DMS153 treated with DMSO at 0.1 percent for 48 hours (cell line): Measurements from ENCODE around the gene BARX1.
"Not testable (repeated sequence)": the region's sequence is repeated elsewhere in the genome, so short reads cannot be mapped to it uniquely, and the experiment has no call there.

ENCODE experiments used
- DNase-seq: peaks from one replicate; lab custom pipeline; 2025; ENCODE audit not compliant: unreplicated experiment; lab: John Stamatoyannopoulos, UW

BARX1 gene

DNA sequence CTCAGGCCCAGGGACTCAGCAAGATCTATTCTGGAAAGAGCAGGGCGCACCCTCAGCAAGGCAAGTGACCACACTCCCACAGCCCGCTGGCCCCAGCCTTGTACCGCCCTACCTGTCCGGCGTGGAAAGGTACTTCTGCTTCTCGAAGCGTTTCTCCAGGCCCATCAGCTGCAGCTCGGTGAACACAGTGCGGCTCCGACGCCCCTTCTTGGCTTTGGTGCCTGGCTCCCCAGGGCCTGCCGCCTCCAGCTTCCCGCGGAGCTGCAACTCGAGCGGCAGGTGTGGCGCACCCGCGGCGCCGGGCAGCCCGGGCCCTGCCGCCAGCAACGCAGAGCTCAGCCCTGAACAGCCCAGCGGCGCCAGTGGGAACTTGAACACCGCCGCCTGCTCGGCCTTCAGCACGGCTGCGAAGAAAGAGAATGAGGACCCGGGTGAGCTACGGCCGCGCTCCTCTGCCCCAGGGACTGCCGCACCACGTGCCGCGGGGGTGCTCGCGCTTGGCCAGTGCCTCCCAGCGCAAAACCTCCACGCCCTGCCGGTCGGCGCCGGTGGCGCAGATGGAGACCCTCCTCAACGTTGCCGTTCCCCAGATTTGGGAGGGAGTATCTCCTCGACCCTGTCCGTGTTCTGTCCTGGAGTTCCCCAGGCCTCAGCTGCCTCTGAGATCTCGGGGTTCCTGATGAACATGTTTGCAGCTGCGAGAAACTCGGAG lies 2.2 kb downstream of the BARX1 start:
- DNase-seq: no peak

DNA sequence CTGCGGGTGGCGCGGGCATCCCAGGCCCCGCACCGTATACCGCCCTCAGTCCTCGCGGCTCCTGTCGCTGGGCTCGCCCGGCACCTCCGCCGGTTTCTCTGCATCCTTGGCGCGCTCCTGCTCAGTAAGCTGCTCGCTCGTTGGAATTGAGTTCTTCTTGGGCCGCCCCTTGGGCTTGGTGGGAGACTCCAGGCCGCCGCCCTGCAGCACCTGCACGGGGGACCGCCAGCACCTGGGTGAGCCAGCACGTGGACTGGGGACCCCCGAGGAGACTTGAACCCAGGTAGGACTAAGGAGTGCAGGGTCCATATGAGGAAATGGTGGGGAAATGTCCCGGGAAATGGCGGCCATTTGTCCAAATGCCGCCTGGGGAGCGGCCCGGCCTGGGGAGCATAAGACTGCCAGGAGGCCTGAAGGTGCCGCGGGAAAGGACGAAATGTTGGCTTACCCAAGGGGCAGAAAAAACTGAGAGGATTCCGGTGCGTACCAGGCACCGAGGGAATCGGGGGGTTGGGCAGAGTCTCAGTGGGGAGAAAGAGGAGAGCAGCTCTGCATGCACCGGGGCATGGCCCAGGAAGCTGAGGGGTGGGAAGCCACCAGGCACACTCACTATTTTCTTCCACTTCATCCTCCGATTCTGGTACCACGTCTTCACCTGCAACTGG lies 2.9 kb downstream of the BARX1 start:
- no peak for DNase-seq

DNA sequence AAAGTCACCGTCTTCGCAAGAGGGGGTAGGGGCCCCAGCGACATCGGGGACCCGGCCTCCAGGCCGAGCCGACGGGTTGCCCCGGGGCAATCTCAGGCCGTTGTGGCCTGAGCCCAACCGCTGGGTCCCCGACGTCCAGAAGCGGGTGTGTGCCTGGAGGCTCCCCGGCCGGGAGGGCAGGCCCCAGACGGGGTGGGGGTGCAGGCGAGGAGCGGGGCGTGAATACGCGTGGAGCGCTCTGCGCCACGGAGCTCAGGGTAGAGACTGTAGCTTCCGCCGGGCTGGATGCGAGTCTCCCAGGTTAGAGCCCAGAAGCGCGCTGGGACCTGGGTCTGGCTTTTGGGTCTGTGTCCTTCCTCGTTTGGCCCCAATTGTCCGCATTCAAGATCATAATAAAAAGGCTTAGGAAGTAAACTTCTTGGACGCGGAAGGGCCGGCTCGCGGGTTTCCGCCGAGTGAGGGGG lies 3.5 kb downstream of the BARX1 start:
- DNase-seq: no peak

DNA sequence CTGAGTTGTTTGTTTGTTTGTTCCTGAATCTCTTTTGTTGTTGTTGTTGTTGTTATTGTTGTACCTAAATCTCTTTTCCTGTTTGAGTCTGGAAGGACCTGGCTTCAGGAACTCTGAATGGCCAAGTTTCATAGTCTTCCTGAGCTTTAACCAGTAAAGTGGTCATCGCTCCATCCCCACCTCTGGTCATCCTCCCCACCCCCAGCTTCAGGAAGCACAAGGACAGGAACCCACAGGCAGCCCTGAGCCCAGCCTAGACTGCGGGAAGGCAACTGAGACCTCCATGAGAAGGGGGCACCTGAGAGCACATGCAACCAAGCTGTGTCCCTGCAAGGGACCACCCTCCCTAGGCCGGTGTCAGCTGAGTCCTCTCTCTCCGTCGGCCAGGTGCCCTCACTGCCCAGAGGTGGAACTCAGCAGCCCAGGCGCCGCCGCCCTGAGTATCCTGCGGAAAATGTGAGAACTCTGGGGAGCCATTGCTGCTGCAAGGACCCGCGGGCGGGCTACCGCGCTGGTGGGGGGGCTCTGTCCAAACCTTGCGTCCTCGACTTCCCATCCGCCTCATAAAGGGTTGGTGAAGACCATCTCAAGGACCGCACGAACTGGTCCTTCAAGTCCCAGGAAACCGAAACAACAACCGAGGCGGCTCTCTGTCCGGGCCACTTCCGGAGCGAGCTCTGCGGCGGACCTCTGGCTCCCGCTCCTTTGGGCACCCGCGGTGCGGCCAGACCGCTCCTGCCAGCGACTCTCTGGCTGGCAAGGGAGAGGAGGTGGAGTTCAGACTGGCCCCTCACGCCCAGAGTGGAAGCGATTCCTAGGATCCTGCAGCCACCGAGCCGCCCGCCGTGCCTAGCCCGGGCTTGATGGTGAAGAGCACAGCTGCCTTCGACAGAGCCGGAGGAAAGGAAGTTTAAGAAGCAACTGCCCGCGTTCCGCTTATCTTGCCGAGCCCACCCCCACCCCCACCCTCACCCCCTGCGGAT lies 4.2 kb downstream of the BARX1 start:
- DNase-seq: no peak

DNA sequence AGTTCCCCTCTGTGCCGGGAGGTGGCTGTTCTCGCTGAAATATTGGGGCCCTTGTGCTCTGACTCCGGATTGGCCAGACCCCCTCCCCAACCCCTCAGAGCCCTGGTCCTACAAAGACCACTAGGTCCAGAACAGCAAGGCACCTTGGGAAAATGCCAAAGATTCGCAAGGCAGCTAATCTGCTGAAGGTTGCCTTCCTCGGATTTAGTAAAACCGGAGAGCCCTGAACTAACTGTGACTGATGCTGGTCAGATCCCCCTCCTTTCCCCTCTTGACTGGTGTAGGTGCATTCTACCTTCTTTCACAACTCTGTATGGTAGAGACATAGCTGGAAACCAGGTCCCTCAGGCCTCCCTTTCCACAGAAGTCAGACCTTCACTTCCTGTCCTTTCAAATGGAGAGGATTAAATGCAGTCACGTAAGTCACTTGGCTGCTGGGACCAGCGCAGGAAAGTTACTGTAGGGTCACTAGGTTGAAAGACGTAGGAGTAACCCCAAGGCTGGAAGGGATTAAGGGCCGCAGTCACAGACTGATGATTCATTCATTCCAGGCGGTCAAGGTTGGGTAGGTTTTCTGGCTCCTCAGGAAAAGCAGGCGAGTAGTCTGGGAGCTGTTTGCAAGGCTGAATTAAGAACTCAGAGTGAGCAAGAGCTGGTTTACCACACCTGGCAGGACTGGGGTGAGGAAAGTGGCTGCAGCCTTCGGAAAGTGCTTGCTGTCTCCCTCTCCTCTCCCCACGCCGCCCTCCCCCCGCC lies 5.3 kb downstream of the BARX1 start:
- DNase-seq: no peak

DNA sequence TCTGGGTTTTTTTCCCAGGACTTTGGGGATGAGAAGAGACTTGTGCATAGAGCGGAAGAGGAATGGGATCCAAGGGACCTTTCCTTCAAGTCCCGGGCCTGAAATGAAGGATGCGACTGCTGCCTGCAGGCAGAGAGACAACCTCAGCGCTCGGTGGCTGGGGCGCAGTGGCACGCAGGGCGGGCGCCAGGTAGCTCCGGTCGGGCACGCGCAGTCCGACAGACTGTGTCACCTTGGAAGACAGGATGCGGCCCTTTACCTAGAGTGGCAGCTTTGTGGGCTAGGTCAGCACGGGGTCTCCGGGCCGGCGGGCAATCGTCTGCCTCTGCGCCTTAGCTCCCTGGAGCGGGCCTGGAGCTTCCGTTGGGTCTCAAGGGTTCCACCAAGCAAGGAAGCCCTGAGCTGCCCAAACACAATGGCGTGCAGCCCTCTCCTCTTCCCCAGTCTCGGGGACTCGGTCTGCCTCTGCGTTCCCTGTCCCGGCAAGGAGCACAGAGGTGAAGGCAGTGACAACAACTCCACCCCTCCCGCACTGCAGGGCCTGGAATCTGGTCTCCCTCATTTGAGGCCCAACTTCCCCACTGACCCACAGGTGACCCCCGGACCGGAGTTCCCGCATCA lies 6.0 kb downstream of the BARX1 start:
- no peak for DNase-seq

DNA sequence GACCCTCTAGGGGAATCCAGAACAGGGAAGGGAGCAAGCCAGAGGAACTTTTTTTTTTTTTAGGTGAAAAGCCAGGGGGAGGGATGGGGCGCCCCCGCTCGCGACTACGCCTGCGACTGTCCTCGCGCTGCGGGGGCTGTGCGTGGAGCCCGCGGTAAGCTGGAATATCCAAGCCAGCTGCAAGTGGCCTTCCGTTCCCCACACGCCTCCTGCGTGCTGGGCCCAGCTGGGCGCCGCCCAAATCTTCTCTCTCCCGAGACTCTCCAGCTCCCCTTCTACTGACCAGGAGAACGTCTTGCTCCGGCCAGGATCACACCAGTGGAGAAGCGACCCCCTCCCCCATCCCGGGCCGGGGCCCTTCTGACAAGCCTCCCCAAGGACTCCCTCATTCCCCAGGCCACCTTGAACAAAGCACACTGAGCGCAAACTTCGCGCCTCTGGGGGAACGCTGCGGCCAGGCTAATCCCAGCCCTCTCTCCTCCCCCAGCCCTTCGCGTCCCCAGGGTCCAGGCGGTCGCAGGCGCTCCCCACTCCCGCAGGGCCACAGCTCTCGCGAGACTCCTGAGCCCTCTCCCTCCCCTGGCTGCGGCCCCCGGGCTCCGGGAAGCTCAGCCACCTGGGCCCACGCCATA lies 6.6 kb downstream of the BARX1 start:
- DNase-seq: no peak

DNA sequence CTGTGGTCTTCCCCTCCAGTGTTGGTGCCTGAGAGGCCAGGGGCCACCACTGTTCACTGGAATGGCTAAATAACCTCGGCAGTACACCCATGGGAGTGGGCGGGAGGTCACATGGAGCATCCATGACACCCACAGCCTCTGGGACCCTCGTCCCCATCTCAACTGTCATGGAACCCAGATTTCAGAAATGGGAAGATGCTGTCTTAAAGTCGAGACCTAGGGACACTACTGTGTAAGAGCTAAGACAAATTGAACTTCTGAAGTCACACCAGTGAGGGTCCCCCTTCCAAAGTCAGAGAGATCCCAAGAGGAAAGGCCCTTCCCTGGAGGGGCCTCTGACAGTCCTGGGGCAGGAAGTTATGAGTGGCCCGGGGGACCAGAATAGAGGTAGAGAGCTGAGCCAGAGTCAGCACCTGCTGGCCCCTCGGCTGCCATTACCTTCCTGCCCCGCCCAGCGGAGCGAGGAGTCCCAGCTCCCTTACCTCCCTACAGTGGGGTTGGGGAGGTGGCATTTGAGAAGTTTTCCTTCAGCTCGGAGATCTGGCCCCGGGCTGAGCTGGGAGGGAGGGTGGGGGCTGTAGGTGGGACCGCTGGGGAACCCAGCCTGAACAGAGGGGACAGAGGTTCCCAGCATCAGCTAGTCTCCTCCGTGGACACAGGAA lies 7.6 kb downstream of the BARX1 start:
- no peak for DNase-seq

DNA sequence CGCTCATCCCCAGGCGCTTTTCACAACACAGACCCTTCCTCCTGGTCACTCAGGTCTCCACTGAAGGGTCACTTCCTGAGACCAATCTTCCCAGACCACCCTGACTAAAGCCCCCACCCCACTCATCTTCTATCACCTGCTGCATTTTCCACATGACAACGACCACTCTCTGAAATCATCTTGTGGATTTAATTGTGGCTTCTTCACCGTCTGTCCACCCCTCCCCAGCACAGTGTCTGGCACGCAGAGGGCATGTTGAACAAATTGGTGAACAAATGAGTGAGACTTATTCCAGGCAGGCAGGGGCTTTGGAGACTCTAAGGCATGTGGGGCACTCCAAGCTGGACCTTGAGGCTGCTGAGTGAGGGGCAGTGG lies 8.8 kb downstream of the BARX1 start:
- DNase-seq: no peak

DNA sequence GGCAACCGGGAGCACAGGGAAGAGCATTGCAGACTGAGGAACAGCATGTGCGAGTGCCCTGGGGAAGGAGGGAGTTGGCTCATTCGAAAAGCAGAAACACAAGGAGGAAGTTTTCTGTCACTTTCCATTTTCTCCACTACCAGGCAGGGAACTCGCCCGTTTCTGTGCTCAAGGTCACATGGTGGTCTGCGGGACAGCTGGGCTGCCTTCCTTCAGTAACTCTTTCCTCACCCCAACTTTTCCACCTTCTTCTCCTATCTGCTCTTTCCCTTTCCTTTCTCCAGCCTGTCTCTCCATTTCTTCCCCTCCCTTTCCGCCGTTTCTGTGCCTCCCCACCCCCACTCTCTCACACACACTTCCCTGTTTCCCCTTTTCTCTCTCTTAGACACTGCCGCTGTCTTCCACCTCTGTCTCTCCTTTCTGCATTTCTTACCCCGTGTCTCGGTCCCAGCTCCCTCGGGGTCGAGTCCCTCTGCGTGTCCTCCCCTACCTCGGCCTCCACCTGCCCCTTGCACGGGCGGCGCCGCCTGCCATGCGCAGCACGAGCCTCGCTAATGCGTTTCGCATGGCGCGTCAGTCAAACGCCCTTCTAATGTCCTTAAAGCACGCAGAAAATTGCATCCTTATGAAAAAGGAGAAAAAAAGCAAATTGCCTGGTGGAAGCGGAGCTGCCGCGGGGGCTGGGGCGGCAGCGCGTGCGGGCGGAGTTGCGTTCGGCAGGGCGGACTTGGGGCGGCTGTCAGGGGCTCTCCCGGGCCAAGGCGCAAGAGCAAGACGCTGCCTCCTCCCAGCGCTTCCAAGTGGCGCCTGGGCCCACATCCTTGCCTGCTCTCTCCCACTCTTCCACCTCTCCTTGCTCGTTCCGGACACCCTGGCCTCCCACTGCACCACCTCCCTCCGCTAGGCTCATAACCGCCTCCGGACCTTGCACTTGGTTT lies 9.5 kb downstream of the BARX1 start:
- no peak for DNase-seq

DNA sequence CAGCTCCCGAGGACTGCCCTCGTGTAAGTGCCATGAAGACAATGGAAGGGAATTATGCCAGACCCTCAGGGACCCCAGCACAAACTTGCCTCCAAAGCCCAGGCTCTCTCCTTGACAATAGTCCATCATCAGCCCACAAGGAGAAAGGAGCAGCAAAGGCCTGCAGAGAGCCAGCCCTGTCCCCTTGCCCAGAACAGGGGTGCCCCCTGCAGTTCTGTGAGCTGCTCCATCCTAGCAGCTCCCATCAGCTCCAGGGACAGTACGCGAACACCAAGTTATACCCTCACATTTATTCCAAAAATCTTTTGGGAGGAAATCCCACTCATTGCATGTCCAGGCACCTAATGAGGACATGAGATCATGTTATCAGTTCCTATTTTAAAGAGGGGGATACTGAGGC lies 11.1 kb downstream of the BARX1 start:
- DNase-seq: no peak

DNA sequence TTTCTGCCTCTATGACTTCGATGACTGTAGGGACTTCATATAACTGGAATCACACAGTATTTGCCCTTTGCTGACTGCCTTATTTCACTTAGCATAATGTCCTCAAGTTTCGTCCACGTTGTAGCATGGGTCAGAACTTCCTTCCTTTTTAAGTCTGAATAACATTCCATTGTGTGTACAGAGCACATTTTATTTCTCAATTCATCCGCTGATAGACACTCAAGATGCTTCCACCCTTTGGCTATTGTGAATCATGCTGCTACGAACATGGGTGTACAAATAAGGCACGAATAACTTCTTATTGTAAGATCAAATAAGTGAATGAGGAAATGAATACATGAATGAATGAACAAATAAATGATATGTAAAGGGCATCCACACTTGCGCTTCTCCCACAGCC lies 13.0 kb downstream of the BARX1 start:
- DNase-seq: no peak

DNA sequence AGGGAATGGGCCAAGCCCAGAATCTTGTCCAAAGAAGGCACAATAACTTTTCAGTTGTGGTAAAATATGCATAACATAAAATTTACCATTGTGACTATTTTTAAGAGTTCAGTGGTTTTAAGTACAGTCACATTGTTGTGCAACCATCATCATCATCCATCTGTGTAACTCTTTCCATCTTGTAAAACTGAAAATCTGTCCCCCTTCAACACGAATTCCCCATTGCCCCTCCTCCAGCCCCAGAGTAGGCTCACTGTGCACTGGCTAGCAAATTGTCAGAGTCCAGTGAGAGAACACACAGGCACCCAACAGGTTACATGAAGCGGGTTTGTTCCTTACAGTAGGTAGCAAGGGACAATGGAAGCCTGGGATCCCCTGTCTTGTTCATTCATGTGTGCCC lies 13.7 kb downstream of the BARX1 start:
- no peak for DNase-seq

DNA sequence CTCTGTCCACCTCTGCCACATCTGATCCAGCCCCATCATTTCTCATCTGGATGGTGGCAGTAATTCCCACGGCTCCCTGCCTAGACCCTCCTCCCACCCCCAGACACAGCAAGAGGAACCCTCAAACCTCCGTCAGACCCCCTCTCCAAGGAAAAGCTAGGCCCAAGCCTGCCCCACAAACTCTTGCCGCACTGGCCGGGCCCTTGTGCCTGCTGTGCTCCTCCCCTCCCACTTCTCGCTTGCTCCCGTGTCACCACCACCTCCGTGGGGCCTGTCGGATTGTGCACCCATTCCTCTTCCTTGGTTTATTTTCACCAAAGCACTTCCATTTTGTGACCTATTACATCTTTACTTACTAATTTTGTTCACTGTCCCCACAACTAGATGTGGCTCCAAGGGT lies 14.2 kb downstream of the BARX1 start:
- no peak for DNase-seq

DNA sequence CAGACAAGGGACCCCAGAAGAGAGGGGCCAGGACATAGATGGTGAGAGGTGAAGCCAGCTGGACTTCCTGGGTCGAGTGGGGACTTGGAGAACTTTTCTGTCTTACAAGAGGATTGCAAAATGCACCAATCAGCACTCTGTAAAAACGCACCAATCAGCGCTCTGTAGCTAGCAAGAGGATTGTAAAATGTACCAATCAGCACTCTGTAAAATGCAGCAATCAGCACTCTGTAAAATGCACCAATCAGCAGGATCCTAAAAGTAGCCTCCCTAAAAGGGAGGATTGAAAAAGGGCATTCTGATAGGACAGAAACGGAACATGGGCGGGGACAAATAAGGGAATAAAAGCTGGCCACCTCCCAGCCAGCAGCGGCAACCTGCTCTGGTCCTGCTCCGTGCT lies 15.6 kb downstream of the BARX1 start:
- not testable (repeated sequence) for DNase-seq

DNA sequence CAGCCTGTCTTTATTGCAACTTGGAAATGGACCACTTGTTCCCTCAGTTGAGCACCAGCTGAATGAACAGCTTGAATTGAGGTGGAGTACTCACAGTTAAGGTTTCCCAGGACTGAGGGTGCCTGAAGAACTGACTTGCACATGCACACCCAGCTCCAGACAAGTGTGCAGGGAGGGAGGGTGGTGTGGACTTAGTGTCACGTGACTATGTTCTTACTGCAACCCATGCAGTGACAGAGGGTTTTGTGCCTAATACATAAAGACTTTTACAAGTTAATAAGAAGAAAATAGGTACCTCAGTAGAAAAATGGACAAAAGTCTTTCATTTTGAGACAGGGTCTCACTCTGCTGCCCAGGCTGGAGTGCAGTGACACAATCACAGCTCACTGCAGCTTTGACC lies 18.0 kb downstream of the BARX1 start:
- DNase-seq: no peak

DNA sequence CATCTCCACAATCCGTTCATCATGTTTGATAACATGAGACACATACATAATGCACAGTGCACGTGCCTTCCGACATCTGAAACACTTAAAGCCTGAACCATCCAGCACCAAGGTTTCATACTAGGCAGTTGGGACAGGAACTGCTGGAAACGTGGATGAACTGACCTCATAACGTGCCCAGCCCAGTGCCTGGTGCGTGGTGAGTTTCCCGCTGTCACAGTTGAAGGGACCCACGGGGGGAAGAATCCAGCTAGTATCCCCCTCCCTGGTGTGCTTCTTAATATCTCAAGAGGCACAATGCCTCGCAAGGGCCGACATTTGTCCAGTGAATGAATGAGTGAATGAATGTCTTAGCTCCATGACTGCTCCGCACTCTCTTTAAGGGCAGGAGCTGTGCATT lies 23.2 kb downstream of the BARX1 start:
- no peak for DNase-seq

DNA sequence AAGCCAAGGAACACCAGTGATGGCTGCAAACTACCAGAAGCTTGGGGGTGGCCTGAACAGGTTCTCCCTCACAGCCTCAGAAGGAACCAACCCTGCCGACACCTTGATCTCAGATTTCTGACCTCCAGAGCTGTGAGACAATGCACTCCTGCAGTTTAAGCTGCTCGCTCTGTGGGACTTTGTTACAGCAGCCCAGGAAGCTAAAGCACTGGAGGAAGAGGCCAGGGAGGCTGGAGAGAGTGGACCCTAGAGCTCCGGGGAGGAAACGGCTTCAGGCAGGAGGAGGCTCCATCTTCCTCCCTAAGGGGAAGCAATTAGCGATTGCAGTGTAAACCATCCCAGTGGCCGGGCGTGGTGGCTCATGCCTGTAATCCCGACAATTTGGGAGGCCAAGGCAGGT lies 25.1 kb downstream of the BARX1 start:
- DNase-seq: no peak

DNA sequence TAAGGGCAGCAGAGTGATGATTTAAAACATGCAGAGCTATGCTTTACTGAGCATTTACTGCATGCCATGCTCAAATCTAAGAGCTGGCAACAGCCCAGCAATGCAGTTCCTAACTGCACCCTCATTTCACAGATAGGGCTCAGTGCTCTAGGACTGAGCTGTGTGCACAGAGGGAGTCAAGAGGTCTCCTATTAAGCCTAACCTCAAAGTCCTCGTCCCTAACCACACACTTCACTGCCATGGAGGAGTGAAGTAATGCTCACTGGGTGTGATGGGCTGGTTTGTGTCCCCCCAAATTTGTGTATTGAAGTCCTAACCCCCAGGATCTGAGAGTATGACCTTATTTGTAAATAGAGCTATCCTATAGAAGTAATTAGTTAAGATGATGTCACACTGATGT lies 25.9 kb downstream of the BARX1 start:
- DNase-seq: no peak
